Left ventricle myocardium superior (tissue), 1 donor: ENCODE measurements around the gene RBM43. TPM values are rescaled to one million over a fixed set of nuclear protein-coding genes. Genes with fewer than 3 reads are reported as not detected.
"Not testable (repeated sequence)": the region's sequence is repeated elsewhere in the genome, so short reads cannot be mapped to it uniquely, and the experiment has no call there.

Experiments
- ATAC-seq: fragments of 200-7000 bp; cut with Tn5 transposase; one replicate; pipeline ENCODE4 v1.9.1; 2020; ENCODE audit warnings: mild to moderate bottlenecking, moderate library complexity
- DNase-seq: peaks from one replicate; pipeline ENCODE4 v3.0.0-alpha.2; 2020
- intact Hi-C: fragments of 100-400 bp; cut with micrococcal nuclease; formaldehyde crosslinking; loops from one replicate; pipeline ENCODE4 v1.11.0; 2022
- long read RNA-seq: library from polyadenylated mRNA; unstranded; transcript quantifications from one replicate; pipeline ENCODE4 v2.0.0, GENCODE V29; 2021
- total RNA-seq: library from RNA; stranded (reverse); fragmentation: NEBNext Ultra II Directional; extraction: Animal tissue kit (Norgen Biotek cat#: 25700); gene quantifications from one replicate; pipeline ENCODE4 v1.2.1, GENCODE V29; 2021
- donor health status: DM: no; HTN: yes; CAD: no; lungs with severe emphysema.

RBM43 gene
- 2.2 TPM for total RNA-seq
- long read RNA-seq, result 0 reads

DNA sequence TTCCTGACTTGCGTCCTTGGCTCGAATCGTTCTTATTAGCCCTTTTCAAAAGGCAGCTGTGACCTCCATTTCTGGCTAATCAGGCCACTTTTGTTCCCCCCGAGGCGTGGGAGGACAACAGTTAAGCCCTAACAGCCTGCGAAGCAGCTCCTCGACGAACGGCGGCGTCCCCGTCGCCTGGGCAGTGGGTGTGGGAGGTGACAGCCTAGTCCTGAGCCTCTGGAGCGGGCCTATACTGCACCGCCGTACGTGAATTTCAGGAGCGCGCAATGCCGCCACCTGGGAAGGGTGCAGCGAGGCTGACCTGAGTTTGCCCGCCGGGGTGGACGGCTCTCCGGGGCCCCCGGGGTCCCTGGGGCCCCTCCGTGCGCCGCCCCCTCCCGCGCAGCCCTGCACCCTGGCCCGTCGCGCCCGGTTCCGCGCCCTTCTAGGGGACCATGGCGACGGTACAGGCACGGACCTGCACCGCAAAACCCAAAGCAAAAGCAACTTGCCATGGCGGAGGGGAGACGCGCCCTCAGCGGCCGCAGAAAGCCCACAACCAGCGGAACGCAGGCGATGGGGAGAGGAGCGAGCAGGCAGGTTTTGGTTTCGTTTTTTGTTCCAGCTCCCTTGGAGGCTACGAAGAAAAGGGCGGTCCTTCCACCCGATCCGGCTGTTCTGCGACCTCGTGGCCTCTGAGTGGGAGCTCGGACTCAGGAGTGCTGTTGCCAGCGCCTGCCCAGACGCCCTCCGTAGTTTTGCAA, at the start of gene RBM43:
RBM43 (minus strand) TSS at position 633 of the 746 bp plus-strand sequence; CDS start at position 497, 136 bp downstream.
- peak; percentile 97 for ATAC-seq
- intact Hi-C loops, result no loop called here
- peak; percentile 88 for DNase-seq

DNA sequence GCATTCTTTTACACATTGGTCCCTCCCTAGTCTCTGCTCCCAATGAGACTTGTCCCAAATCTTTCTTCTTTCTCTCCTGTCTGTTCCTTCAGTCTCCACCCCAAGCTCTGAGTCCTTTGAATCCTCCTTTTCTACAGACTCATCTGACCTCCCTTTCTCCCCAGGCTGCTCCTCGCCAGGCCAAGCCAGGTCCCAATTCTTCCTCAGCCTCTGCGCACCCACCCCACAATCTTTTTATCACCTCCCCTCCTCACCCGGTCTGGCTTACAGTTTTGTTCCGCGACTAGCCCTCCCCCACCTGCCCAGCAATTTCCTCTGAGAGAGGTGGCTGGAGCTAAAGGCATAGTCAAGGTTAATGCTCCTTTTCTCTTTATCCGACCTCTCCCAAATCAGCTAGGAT, 48.6 kb upstream of the RBM43 start:
- DNase-seq, ATAC-seq, intact Hi-C loops: not testable (repeated sequence)

DNA sequence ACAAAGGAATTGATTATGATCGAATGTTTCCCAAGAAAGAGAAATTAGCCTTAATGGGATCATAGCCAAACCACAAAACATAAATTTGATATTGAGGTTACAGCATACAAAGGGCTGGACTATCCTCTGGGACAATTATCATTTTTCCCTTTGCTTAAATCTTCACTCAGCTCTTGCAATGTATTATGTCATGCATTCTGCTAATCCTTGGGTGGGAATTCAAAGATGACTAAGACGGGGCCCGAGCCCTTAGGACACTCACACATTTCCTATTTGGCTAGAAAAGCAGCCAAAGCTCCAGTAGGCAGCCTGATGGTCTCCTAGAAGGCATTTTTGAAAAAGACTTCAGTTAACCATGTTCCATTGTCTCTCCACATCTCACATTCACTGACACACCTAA, 45.0 kb upstream of the RBM43 start:
- intact Hi-C loops, result no loop called here
- ATAC-seq, result peak; percentile 74
- DNase-seq, result no peak

DNA sequence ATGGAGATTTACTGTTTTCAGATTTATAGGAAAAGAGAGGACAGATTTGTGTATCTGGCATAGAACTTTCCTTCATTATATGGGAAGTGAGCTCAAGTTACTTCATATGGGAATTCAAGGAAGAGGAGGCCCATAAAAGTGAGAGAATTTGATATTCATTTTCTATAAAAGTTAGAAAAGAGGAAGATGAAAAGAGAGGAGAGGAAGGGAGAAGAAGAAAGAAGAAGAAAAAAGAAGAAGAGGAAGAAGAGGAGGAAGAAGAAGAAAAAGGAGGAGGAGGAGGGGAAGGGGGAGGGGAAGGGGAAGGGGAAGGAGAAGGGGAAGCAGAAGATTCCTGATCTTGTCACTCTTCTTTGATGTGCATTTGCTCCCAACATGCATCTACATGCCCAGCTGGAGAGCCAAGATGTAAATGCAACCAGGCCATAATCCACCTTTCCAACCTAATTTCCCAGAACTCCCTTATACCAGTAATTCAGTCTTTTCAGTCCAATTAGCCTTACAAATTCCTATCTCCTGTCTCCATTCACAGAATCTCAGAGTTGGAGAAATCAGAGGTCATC, 43.5 kb upstream of the RBM43 start:
- DNase-seq (no peak), ATAC-seq (no peak)
- intact Hi-C loops, result no loop called here

DNA sequence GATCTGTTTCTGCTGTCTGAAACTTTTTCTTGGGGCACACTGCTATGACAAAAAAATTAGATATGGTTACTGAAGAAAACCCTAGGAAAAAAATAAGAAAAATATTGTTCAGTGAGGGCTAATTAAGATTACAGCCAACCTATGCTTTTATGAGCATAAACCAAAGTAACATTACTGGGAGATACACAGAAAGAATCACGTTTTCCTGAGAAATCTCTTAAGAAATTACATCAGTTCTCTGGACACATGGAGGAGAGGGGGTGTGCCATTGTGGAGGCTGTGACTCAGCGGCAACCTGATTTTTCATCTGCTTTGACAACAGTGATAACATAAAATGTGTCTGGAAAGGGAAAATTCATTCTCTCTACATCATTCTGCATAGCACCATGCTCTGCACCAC, 41.2 kb upstream of the RBM43 start:
- DNase-seq (no peak), ATAC-seq (no peak)

DNA sequence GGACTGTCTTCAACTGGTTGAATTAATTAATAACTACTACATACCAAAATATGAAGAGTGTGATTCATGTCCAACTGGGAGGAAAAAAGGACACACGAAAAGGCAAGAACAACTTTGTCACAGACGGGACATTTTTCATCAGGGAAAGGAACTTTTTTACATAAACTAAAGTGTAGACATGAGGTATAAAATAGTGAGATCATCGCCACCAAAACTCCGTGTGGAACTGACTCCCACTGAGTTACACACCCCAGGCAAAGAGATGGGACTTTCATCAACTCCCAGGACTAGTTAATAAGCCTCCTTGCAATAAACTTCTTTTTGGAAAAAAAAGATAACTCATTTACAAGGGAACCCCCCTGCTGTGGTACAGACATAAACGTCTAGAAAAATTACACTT, 40.7 kb upstream of the RBM43 start:
- ATAC-seq (no peak), DNase-seq (no peak)
- intact Hi-C loops, result no loop called here

More for the DNA sequence above, 41.2 kb upstream of the RBM43 start:
- intact Hi-C loops, result no loop called here

DNA sequence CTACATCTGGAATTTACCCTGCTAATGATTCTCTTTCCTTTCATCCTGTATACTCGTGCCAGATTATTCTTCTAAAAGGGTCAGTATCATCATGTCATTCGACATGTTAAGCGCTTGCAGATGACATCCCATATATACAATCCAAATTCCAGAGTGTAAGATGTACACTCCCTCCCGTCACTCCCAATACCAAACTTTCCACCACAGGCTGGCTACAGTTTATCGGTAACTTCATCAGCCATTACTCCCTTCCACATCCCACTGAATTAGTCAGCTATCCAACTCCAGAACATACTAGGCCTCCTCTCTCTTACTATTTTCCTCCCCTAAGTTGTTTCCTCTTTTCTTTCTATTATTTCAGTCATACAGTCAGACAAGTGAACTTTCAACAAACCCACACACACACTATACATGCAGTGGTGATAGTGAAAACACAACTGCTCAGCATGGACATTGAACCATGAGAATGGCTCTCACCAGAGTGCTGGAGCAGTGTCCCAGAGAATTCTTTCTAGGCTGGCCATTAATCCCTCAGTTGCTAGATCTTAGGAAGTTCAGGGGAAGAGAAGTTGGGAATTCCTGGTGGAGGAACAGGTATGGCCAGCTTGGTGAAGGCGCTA, 38.4 kb upstream of the RBM43 start:
- ATAC-seq (no peak), DNase-seq (no peak)
- intact Hi-C loops, result no loop called here

DNA sequence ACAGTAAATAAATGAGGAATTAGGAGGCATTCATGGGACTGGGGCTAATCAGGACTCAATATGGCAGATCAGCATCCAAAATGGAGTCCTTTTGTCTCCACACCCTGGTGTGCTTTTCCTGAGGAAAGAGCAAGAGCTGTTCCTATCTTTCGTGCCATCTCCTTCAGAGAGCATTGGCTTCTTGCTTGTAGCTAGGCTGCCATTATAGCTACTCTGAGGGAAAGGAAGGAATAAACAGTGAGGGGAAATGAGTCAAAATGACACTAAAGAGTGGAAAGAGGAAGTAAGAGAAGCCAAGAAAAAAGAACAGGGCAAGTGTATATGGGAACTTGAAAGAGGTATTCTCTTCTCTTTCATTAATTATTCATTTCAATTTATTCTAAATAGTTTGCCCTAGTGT, 36.2 kb upstream of the RBM43 start:
- ATAC-seq, result peak; percentile 14
- intact Hi-C loops, result no loop called here

DNA sequence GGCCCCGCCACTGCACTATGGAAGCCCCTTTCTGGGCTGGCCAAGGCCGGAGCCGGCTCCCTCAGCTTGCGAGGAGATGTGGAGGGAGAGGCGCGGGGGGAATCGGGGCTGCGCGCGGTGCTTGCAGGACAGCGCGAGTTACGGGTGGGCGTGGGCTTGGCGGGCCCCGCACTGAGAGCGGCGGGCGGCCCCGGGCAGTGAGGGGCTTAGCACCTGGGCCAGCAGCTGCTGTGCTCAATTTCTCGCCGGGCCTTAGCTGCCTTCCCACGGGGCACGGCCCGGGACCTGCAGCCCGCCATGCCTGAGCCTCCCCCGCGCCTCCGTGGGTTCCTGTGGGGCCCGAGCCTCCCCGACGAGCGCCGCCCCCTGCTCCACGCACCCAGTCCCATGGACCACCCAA, 34.3 kb upstream of the RBM43 start:
- DNase-seq, intact Hi-C loops, ATAC-seq: not testable (repeated sequence)

More for the DNA sequence above, 36.2 kb upstream of the RBM43 start:
- no peak for DNase-seq

DNA sequence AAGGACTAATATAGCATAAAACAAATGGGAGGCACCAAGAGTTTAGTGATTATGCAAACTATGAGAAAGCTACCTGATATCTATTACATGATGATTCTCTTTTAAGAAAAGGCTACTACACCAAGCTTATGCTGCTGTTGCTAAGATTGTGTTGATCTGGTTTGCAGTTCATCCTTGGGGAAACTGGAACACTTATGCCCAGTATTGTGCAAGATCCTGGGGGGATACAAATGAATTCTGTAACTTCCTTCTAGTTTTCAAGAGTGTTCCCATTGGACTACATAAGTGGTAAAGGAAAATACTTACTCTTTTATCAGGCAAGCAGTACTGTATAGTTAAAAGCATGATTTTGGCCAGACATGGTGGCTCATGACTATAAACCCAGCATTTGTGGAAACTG, 30.9 kb upstream of the RBM43 start:
- DNase-seq, result no peak
- intact Hi-C loops, result no loop called here
- no peak for ATAC-seq

DNA sequence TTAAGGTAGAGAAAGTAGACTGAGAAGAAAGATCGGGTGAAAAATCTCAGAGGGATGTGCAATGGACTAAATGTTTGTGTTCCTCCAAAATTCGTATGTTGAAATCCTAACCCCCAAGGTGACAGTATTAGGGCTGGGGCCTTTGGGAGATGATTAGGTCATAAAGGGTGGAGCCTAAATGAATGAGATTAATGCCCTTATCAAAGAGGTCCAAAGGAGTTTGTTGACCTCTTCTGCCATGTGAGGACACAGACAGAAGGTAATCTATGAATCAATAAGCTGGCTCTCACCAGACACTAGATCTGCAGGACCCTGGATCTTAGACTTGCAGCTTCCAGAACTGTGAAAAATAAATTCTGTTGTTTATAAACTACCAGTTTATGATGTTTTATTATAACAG, 30.5 kb upstream of the RBM43 start:
- DNase-seq (no peak), ATAC-seq (no peak)
- intact Hi-C loops, result no loop called here

DNA sequence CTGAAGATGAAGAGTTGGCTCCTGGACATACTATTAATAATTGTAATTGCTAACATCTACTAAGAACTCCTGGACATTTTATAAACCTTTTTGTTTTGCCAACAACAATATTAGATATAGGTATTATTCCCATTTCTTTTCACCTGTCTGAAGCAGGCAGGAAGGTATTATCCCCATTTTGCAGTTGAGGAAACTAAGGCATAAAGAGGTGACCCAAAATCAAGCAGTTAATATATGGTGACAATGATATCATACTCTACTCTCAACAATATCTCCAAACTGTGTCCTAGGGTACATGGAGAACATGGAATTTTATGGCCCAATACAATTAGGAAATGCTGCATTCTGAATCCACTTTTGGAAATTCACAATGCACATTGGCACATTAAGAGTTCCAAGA, 29.6 kb upstream of the RBM43 start:
- no peak for DNase-seq
- intact Hi-C loops, result no loop called here
- ATAC-seq, result no peak

DNA sequence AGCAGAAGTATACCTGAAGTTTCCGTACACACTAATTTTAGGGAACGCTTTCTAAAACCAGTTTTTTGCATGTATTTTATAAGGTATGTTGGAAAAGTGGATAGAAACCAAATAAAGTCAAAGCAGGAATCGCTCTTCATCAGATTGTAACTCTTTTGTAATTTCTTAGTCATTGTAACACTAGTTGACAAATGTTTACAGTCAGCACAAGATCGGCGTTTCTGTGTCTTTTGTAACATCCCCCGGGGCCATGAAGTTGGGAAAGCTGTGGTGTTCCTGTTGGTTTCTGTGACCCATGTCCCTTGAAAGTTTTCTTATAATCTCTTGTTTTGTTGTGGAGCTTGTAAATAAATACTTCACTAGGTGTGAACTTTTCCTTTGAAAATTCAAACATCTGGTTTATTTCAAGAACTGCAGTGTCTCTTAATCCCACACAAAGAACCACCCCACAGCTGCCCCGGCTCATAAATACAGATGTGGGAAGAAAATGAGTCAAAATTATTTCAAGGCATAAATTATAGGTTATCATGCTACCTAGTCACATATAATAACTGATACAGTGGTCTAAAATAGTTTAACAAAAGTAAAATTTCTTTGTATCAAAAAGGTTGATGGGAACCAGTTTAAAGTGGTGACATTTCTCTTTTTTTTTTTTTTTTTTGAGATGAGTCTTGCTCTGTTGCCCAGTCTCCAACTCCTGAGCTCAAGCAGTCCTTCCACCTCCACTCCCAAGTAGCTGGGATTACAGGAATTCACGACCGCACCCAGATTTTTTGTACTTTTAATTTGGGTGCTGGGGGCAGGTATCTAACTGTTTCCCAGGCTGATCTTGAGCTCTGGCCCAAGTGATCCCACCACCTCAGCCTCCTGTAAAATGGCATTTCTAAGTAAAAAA, 28.6 kb upstream of the RBM43 start:
- peak; percentile 47 for ATAC-seq
- intact Hi-C loops, result no loop called here
- DNase-seq, result no peak

DNA sequence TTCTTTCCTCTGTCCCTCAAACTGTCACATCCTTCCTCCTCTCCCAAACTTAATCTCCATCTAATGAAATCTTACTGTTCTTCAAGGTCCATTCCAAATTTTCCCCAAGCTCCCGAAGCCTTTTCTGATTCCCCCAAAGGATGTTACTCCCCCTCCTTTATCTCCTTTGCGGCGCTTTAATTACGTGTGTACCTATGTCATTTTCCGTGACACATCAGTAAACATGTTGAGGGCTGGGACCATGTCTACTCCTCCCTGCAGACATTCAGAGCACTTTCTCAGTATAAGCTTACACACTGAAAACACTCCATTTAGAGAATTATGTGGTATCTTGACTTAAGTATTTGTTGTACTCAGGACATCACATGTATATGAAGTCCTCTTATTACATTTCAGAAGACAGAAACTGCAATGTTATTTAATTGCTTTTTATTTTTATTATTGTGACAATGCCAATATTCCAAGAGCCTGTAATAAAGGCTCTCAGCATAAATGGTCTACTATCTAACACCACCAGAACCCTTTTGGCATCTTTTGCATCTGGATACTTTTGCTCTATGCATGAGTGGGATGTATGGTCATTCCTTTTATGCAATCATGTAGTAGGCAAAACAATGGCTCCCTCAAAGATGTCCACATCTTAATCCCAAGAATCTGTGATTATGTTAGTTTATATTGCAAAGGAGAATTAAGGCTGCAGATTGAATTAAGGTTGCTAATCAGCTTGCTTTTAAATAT, 26.0 kb upstream of the RBM43 start:
- intact Hi-C loops, result no loop called here

DNA sequence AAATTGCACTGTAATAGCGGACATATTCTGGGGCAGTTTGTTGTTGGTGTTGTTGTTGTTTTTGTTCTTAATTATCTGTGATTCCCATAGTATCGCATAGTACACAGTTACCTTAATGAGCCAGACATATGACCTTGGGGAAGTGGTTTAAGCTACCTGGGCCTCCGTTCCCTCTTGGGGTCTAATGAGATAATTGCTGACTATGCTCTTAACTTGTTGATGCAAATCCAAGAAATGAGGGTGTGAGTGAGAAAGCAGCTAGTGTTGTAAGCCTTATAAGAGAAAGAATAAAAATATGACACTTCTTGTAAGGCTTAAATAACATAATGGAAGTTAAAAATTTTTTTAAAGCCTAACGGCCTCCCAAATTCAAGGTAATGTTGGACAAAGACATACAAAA, 20.7 kb upstream of the RBM43 start:
- ATAC-seq, result no peak
- intact Hi-C loops, result no loop called here
- DNase-seq, result no peak

More for the DNA sequence above, 26.0 kb upstream of the RBM43 start:
- DNase-seq (no peak), ATAC-seq (no peak)

DNA sequence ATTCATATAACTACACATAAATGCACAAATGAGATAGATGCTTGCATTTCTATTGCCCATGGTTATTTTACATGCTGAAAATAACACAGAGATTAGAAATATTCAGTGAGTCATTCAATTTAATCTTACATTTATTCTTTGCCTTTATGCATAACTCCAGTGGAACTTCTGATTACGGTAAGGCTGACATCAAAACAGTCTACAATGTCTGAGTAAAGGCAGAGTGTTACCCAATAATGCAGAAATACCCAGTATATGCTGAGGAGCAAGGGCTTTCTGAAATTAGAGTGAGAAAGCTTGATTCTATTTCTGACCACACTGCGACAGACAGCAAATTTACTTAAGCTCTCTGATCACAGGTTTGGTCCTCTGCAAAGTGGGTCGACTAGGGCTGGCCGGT, 18.6 kb upstream of the RBM43 start:
- intact Hi-C loops, result no loop called here
- ATAC-seq (no peak), DNase-seq (no peak)

DNA sequence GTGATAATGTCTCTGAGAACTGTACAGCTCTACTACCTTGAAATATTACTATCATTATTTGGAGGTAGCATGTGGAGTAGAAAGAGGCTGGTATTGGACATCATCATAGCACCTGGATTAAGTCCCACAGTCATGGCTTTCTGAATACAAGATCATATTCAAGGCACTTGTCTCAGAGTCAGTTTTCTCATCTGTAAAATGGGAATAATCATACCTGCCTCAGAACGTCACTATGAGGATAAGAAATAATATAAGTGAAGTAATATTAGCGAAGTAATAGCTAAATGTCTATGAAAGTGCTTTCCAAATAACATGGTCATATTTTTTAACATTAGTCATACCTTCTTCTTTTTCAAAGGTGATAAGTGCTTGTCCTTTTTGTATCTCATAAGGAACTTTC, 16.8 kb upstream of the RBM43 start:
- intact Hi-C loops, result no loop called here

DNA sequence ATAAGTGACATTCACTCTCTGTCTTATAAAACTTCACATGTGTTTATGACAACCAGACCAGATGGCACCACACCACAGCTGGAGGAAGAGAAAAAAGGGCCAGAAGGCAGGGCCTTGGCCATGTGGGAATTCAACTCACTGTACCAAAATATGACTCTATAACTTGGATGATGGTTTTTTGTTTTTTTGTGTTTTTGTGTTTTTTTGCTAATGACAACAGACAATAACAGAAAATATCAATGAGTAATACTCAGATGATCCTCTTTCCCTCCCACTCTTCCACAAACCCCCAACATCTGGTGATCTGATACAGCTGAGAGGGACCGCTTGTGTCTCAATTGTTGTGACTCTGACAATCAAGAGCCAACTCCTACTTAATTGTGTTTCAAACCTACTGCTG, 15.4 kb upstream of the RBM43 start:
- intact Hi-C loops, result no loop called here
- DNase-seq, result no peak
- ATAC-seq, result no peak

More for the DNA sequence above, 16.8 kb upstream of the RBM43 start:
- ATAC-seq, result no peak
- DNase-seq, result no peak

DNA sequence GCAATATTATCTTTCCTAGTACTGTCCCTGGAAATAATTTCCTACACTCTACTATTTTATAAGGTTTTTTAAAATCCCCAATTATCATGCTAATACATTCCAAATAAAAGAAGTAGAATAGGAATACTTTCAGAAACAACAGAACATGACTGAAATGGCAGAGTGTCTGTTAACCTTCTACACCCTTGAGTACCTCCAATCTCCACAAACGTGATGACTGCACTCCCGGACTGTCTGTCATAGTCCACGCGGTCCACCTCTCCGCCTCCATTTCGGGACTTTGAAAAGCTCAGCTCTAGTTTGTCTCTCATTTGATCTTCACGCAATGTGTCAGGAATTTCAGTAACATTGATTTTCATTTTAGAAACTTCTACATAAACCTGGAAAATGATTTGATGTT, 13.6 kb upstream of the RBM43 start:
- no peak for ATAC-seq
- no peak for DNase-seq
- intact Hi-C loops, result no loop called here
